Activated CD4-positive, alpha-beta T cell treated with anti-CD3 and anti-CD28 coated beads for 48 hours (primary cell): ENCODE data around the gene MOB3C.
"Not testable (repeated sequence)": the region's sequence is repeated elsewhere in the genome, so short reads cannot be mapped to it uniquely, and the experiment has no call there.

Experiments
- DNase-seq: peaks from one replicate; pipeline ENCODE4 v3.0.0-alpha.2; 2020

The MOB3C gene

DNA sequence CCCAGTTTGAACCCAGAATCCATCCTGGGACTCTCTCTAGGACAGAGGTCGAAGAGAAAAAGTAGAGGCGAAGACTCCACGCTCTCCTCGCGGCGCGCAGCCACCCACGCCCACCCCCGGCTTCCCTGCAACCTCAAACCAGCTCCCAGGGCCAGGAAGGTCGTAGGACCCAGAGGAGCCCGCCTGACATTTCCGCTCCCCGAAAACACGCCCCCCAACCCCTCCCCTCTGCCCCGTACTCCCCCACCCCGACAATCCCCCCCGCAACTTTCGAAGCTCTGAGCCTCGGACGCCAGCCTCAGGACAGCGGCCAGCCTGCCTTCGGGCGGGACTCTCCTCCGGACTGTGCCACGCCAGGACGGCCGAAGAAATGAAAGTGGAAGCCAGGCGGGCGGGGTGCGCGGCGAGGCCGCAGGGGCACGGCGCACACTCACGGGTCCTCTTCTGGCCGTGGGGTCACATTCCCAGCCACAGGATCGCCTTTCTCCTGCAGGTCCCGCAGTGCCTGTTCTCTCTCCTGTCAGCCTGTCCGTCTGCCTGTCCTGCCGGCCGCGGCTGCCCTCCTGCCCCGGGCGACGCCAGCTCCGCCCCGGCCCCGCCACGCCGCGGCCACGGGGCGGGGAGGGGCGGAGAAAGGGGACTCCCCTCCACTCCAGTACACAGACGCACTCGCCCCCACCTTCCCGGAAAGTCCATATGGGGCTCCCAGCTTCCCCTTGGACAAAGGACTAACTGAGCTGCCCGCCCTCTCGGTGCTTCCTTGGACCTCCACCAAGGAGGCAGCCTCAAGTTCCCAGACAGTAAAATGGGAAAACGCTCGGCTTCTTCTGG lies at the start of gene MOB3C:
TSS of gene MOB3C (minus strand) at position 535 of the 831 bp plus-strand sequence. CDS start 3,490 bp downstream, outside the sequence.
- peak; percentile 71 for DNase-seq

DNA sequence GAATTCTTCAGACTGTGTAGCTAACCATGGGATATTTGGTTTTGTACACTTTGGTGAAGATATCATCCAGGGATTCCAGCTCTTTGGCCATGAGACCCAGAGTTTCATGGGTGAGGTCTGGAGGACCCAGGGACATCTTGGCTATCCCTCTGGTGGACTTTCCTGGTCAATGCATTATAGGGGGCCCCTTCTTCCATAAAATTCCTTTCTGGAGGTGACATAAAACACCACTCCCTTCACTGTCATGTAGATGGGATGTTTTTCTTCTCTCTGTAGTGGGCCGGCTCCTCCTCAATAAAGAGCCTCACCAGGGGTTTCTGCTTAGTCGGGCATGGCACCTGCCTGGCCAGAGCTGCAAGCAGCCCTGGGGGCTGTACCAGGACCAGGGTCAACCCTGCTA lies 49.4 kb upstream of the MOB3C start:
- DNase-seq: no peak

DNA sequence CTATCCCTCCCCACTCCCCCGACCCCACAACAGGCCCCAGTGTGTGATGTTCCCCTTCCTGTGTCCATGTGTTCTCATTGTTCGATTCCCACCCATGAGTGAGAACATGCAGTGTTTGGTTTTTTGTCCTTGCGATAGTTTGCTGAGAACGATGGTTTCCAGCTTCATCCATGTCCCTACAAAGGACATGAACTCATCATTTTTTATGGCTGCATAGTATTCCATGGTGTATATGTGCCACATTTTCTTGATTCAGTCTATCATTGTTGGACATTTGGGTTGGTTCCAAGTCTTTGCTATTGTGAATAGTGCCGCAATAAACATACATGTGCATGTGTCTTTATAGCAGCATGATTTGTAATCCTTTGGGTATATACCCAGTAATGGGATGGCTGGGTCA lies 46.3 kb upstream of the MOB3C start:
- DNase-seq: not testable (repeated sequence)

- DNase-seq: not testable (repeated sequence)
These were observed 43.5 kb upstream of the MOB3C start for GRCh38 chr1:46660116-46660515.

DNA sequence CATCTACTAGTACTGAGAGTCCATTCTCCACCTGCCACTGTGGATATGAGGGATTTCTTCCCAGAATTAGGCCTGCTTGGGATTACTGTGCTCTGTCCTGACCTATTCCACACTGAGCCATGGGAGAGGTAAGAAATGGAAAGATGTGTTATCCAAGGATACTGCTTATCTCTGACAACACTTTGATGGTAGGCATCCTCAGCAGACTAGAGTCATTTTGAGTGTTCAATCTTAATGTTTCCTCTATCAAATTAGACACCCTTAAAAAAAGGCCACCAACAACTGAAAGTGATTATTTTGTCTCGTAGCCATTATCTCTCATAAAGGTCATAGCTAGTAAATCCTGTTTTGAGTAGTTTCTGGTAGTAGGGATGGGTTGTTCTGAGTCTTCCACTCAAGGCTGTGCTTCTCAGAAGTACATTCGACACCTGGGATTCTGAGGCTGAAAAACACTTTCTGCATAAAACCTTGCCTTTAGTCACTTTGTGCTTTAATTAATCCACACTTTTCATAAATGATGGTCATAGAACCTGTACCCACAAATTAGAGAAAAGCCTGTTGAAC lies 42.8 kb upstream of the MOB3C start:
- no peak for DNase-seq

DNA sequence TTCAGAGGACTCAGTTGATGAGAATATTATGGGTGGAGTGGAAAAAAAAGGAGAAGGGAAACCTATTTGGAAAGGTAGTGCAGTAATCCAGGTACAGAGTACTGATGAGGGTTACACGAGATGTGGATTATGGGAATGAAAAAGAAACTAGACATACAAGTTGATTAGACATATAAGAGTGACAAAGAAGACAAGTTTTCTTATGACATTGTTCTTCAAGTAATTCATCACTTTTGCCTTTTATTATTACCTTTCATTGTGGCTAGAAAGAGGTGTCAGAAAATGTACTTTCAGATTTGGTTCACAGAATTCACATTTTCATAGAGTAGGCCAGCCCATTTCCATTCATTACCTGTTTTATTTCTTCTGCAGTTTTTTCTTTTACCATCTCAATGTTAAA lies 41.2 kb upstream of the MOB3C start:
- DNase-seq: no peak

GRCh38 chr1:46656643-46657042 lies 40.0 kb upstream of the MOB3C start:
- no peak for DNase-seq

DNA sequence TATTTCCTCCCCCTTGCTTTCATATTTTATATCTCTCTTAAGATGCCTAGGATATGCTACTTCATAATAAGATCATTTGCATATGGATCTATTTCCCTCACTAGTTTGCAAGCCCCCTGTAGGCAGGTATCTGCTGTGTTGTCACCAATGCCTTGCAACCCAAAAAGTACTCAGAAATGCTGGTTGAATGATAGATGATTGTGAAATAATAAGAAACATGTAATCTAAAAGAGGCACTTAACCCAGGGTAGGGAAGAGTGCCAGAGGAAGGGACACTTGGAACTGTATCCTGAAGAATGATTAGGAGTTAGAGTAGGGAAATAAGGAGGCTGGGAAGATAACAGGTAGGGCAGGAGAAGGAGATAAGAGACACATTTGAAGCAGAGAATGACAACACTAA lies 39.2 kb upstream of the MOB3C start:
- DNase-seq: no peak

GRCh38 chr1:46654698-46655097 lies 38.1 kb upstream of the MOB3C start:
- not testable (repeated sequence) for DNase-seq

DNA sequence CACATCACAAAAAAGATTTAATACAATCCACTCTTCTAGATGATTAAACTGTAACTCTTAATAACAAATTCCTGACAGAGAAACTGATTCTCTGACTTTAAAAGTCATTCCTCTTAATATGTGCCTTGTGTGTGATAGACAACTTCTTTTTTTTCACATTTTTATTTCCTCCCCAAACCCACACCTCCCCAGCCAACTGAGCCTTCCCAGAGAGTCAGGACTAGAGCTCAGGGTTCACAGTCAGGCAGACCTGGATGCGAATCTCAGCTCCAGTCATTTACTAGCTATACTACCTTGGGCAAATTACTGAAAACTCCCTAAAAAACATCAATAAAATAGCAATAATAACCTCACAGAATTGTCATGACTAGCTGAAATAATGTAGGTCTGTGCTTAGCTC lies 37.4 kb upstream of the MOB3C start:
- DNase-seq: no peak

GRCh38 chr1:46653405-46653958 lies 36.9 kb upstream of the MOB3C start:
- DNase-seq: no peak

DNA sequence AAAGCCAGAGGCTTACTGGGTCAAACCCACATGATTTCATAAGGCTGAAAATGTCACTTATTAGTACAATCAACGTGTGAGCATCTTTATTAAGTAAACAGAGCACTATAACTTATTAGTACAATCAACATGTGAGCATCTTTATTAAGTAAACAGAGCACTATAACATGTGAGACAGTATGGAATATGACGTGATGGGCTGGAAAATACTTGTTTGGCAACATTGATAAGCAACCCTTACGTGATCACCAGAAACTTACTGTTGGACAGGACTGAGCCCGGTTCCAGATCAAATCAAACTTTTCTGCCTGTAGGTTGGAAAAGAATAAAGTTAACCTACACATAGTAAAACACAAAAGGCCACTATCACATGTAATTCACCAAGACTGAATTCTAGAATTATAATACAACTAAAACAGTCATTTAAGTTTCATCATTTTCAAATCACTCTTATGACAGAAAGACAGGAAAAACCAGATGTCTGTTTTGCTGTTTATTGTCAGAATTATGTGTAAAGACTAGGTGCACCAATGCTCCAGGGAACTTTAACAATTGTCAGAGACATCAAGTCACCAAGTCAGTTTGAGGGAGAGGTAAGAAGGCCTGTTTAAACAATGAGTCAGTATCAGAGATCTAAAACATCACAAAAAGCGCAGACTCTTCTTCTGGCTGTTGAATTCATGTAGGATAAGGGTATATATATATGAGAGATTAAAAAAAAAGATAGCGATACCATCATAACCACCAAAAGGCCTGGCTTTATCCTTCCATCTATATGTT lies 35.9 kb upstream of the MOB3C start:
- no peak for DNase-seq

DNA sequence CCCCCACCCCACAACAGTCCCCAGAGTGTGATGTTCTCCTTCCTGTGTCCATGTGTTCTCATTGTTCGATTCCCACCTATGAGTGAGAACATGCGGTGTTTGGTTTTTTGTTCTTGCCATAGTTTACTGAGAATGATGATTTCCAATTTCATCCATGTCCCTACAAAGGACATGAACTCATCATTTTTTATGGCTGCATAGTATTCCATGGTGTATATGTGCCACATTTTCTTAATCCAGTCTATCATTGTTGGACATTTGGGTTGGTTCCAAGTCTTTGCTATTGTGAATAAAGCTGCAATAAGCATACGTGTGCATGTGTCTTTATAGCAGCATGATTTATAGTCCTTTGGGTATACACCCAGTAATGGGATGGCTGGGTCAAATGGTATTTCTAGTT lies 34.5 kb upstream of the MOB3C start:
- DNase-seq: not testable (repeated sequence)

DNA sequence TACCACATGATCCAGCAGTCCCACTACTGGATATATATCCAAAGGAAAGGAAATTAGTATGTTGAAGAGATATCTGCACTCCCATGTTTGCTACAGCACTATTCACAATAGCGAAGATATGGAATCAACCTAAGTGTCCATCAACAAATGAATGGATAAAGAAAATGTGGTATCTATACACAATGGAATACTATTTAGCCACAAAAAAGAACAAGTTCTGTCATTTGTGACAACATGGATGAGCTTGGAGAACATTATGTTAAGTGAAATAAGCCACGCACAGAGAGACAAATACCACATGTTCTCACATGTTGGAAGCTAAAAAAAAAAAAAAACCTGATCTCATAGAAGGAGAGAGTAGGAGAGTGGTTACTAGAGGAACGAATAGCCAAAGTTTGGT lies 33.9 kb upstream of the MOB3C start:
- DNase-seq: no peak

DNA sequence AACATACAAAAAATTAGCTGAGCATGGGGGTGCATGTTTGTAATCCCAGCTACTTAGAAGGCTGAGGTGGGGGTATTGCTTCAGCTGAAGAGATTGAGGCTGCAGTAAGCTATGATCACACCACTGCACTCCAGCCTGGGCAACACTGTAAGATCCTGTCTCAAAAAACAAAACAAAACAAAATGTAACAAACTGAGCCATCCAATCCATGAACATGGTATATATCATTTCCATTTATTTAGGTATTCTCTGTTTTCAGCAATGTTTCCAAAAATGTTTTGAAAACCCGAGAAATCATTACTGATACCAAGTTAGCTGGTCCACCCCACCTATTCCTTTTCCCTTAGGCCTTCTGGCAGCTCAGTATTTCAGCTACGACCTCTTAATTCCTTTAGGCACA lies 33.2 kb upstream of the MOB3C start:
- no peak for DNase-seq

DNA sequence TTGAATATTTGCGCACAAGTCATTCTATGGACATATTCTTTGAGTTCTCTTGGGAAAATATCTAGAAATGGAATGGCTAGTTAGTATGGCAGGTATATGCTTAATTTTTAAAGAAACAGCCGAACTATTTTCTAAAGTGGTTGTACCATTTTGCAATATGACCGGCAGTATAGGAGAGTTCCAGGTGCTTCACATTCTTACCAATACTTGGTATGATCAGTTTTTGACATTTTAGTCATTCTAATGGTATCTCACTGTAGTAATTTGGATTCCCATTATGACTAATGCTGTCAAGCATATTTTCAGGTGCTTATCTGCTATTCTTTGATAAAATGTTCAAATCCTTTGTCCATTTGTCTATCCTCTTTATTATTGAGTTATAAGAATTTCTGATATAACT lies 31.0 kb upstream of the MOB3C start:
- DNase-seq: no peak

GRCh38 chr1:46646844-46647243 lies 30.2 kb upstream of the MOB3C start:
- DNase-seq: no peak

DNA sequence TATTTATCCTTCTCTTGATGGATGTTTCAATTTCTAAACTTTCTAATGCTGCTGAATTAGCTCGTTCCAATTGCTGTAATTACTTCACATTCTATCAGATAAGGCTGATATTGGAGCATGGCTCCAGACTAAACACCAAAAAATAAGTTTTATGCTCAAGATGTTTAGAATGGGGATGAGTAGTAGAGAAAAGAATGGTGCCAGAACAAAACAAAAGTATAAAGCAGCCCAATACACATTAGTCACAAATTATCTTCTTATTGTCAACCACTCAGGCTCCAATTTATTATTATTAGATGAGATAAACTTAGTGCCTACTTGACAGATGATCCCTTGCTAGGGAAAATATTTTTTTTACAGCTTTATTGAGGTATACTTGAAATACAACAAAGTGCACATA lies 29.7 kb upstream of the MOB3C start:
- no peak for DNase-seq

DNA sequence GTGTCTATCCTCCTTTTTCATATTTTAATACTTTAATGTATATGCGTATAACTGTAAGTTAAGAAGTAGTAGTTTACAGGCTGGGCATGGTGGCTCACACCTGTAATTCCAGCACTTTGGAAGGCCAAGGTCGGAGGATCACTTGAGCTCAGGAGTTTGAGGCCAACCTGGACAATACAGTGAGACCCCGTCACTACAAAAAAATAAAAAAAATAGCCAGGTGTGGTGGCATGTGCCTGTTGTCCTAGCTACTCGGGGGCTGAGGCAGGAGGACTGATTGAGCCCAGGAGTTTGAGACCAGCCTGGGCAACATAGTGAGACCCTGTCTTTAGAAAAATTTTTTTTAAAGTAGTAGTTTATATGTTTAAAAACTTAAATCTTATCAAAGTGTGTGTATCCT lies 29.2 kb upstream of the MOB3C start:
- DNase-seq: no peak

- no peak for DNase-seq
These were observed 26.8 kb upstream of the MOB3C start for GRCh38 chr1:46643368-46643775.

GRCh38 chr1:46642115-46642680 lies 25.6 kb upstream of the MOB3C start:
- DNase-seq: no peak

- DNase-seq: no peak
These were observed 22.9 kb upstream of the MOB3C start for GRCh38 chr1:46639547-46639946.

GRCh38 chr1:46638921-46639320 lies 22.3 kb upstream of the MOB3C start:
- no peak for DNase-seq
